H1 (cell line): ENCODE results near the gene CFAP54. TPM values are rescaled to one million over a fixed set of nuclear protein-coding genes. Genes with fewer than 3 reads are reported as not detected.

Experiments
- CTCF ChIA-PET: fragments of 300-600 bp; sonication (Branson Sonifier 250); formaldehyde crosslinking; loops from one replicate; lab custom pipeline; 2021; ENCODE audit not compliant: partially characterized antibody; lab: Charles Lee
- POLR2A ChIA-PET: fragments of 300-600 bp; sonication (Branson Sonifier 250); formaldehyde crosslinking; loops from one replicate; lab custom pipeline; 2021; ENCODE audit warnings: inconsistent platforms; ENCODE audit not compliant: partially characterized antibody; lab: Charles Lee
- DNase-seq, 2 experiments: peaks; one replicate each; pipeline versions ENCODE4 v3.0.0 to v3.0.0-alpha.2; 2010 to 2022; ENCODE audit warnings: low spot score in 2 of 2, low read depth in 1 of 2, mixed read lengths in 1 of 2
- FAIRE-seq: peaks from 2 replicates; lab custom pipeline; 2011; peaks lifted over from hg19 to GRCh38; lab: Jason Lieb, UNC
- H2AFZ ChIP-seq: 2 replicates; pipeline ENCODE4 v1.8.1; 2012; ENCODE audit warnings: low read length, inconsistent platforms
- H2AK5ac ChIP-seq: 2 replicates; pipeline ENCODE4 v1.6.1; 2013; ENCODE audit warnings: low read depth, low read length
- H2BK120ac ChIP-seq: replicated peaks from 2 replicates; pipeline ENCODE3; 2013; ENCODE audit warnings: low read depth, low read length, inconsistent platforms
- H2BK12ac ChIP-seq: 2 replicates; pipeline ENCODE4 v1.6.1; 2013; ENCODE audit warnings: low read depth, low read length
- H2BK15ac ChIP-seq: 2 replicates; pipeline ENCODE4 v1.6.1; 2013; ENCODE audit warnings: low read length
- H2BK20ac ChIP-seq: 2 replicates; pipeline ENCODE4 v1.6.1; 2013; ENCODE audit warnings: low read length
- H2BK5ac ChIP-seq: 2 replicates; pipeline ENCODE4 v1.6.1; 2013; ENCODE audit warnings: low read depth, low read length
- H3K14ac ChIP-seq: 2 replicates; pipeline ENCODE4 v1.6.1; 2013; ENCODE audit warnings: inconsistent platforms; ENCODE audit not compliant: insufficient read length
- H3K18ac ChIP-seq: 2 replicates; pipeline ENCODE4 v1.6.1; 2013; ENCODE audit warnings: low read length; ENCODE audit errors: extremely low read depth
- H3K23ac ChIP-seq: 2 replicates; pipeline ENCODE4 v1.6.1; 2013; ENCODE audit warnings: inconsistent platforms; ENCODE audit not compliant: insufficient read length
- H3K23me2 ChIP-seq: 2 replicates; pipeline ENCODE4 v1.6.1; 2013; ENCODE audit warnings: low read depth, low read length
- H3K27ac ChIP-seq: 2 replicates; pipeline ENCODE4 v1.6.1; 2011; ENCODE audit warnings: low read depth, low read length, inconsistent platforms
- H3K27me3 ChIP-seq, 4 experiments: replicated peaks in 1 of 4; 1 replicate in 1 of 4; 2 replicates in 3 of 4; pipeline versions ENCODE4 v1.6.1 to v1.8.1; 2011 to 2013; ENCODE audit warnings: low read length in 3 of 4, mild to moderate bottlenecking in 3 of 4, inconsistent platforms in 2 of 4, mixed read lengths in 2 of 4, moderate library complexity in 1 of 4; ENCODE audit not compliant: control insufficient read depth in 3 of 4, insufficient read depth in 3 of 4; ENCODE audit errors: extremely low read depth in 1 of 4
- H3K36me3 ChIP-seq, 4 experiments: 2 replicates each; pipeline versions ENCODE4 v1.6.1 to v1.8.1; 2011 to 2013; ENCODE audit warnings: mild to moderate bottlenecking in 4 of 4, low read length in 3 of 4, moderate library complexity in 2 of 4, control low read depth in 1 of 4, inconsistent platforms in 1 of 4; ENCODE audit not compliant: insufficient read depth in 4 of 4, control insufficient read depth in 2 of 4
- H3K4ac ChIP-seq: replicated peaks from 2 replicates; pipeline ENCODE3; 2013; ENCODE audit warnings: low read length, low read depth, mixed read lengths, inconsistent platforms; ENCODE audit not compliant: insufficient read length
- H3K4me1 ChIP-seq, 4 experiments: replicated peaks in 1 of 4; 1 replicate in 1 of 4; 2 replicates in 3 of 4; pipeline versions ENCODE4 v1.6.1 to v1.8.1; 2011 to 2013; ENCODE audit warnings: low read length in 3 of 4, inconsistent platforms in 2 of 4, mixed read lengths in 1 of 4; ENCODE audit not compliant: insufficient read depth in 4 of 4, control insufficient read depth in 3 of 4
- H3K4me2 ChIP-seq, 2 experiments: 2 replicates each; pipeline versions ENCODE4 v1.6.1 to v1.8.1; 2011 to 2013; ENCODE audit warnings: low read depth in 2 of 2, low read length in 2 of 2, control low read depth in 1 of 2, inconsistent platforms in 1 of 2, mild to moderate bottlenecking in 1 of 2; ENCODE audit not compliant: insufficient read depth in 1 of 2
- H3K4me3 ChIP-seq, 4 experiments: fragments of 200-600, 300-600 bp in 1 of 4; sonication (generic), shearing (Covaris generic), sonication (Bioruptor Twin) in 1 of 4; 2 replicates each; pipeline versions ENCODE4 v1.5.1 to v1.8.1; 2011 to 2016; ENCODE audit warnings: low read length in 4 of 4, low read depth in 3 of 4, control low read depth in 2 of 4, inconsistent platforms in 2 of 4, mild to moderate bottlenecking in 2 of 4, mixed read lengths in 1 of 4, moderate library complexity in 1 of 4; ENCODE audit not compliant: insufficient read depth in 2 of 4; ENCODE audit errors: extremely low read depth in 1 of 4
- H3K56ac ChIP-seq: replicated peaks from 2 replicates; pipeline ENCODE3; 2013; ENCODE audit warnings: low read depth, mild to moderate bottlenecking, mixed read lengths, low read length, inconsistent platforms; ENCODE audit not compliant: insufficient read length
- H3K79me1 ChIP-seq: 2 replicates; pipeline ENCODE4 v1.6.1; 2013; ENCODE audit warnings: low read depth, low read length, control low read depth
- H3K79me2 ChIP-seq, 2 experiments: 2 replicates each; pipeline versions ENCODE4 v1.6.1 to v1.8.1; 2012 to 2013; ENCODE audit warnings: low read length in 2 of 2, mild to moderate bottlenecking in 2 of 2, inconsistent platforms in 1 of 2; ENCODE audit not compliant: insufficient read depth in 2 of 2, control insufficient read depth in 1 of 2
- H3K9ac ChIP-seq, 4 experiments: replicated peaks in 1 of 4; 1 replicate in 1 of 4; 2 replicates in 3 of 4; pipeline versions ENCODE4 v1.6.1 to v1.8.1; 2011 to 2013; ENCODE audit warnings: low read depth in 3 of 4, low read length in 3 of 4, control low read depth in 2 of 4, mild to moderate bottlenecking in 2 of 4, moderate library complexity in 2 of 4, inconsistent platforms in 1 of 4; ENCODE audit errors: extremely low read depth in 1 of 4
- H3K9me3 ChIP-seq, 2 experiments: 2 replicates each; pipeline versions ENCODE4 v1.6.1 to v1.8.1; 2012 to 2013; ENCODE audit warnings: mild to moderate bottlenecking in 2 of 2, moderate library complexity in 2 of 2, control low read depth in 1 of 2, inconsistent platforms in 1 of 2, low read depth in 1 of 2, low read length in 1 of 2, mixed read lengths in 1 of 2; ENCODE audit not compliant: insufficient read depth in 2 of 2
- H4K20me1 ChIP-seq, 2 experiments: replicated peaks in 1 of 2; 2 replicates each; pipeline versions ENCODE3 to v1.8.1; 2011 to 2013; ENCODE audit warnings: inconsistent platforms in 2 of 2, low read length in 2 of 2, mild to moderate bottlenecking in 1 of 2; ENCODE audit not compliant: insufficient read depth in 2 of 2, control insufficient read depth in 1 of 2
- H4K5ac ChIP-seq: 2 replicates; pipeline ENCODE4 v1.6.1; 2013; ENCODE audit warnings: low read length, low read depth, mixed read lengths, inconsistent platforms; ENCODE audit not compliant: insufficient read length
- H4K8ac ChIP-seq: 2 replicates; pipeline ENCODE4 v1.8.0; 2013; ENCODE audit warnings: mild to moderate bottlenecking, moderate library complexity, low read length, inconsistent platforms; ENCODE audit not compliant: insufficient read depth; ENCODE audit errors: extremely low read depth
- H4K91ac ChIP-seq: replicated peaks from 2 replicates; pipeline ENCODE3; 2013; ENCODE audit warnings: low read length, mixed read lengths, inconsistent platforms; ENCODE audit not compliant: insufficient read length
- GTF2F1 ChIP-seq: IDR thresholded peaks from 2 replicates; pipeline ENCODE4 v1.6.1; 2012; ENCODE audit warnings: low read depth, low read length, improper control_type of control experiment, borderline replicate concordance
- SRF ChIP-seq: IDR thresholded peaks from 2 replicates; pipeline ENCODE4 v1.6.1; 2011; ENCODE audit warnings: mild to moderate bottlenecking, low read depth, low read length, moderate library complexity
- WGBS, 2 experiments: shearing (Covaris generic) in 1 of 2; methylation state at CpG; one replicate each; pipeline versions ENCODE4 v1.1.6 to v1.1.7; 2013 to 2015; ENCODE audit warnings: low lambda C conversion rate in 2 of 2, mixed read lengths in 2 of 2, inconsistent platforms in 1 of 2, low coverage in 1 of 2, missing lambda C conversion rate in 1 of 2; ENCODE audit not compliant: insufficient replicate concordance in 2 of 2, insufficient coverage in 1 of 2, insufficient read length in 1 of 2; ENCODE audit errors: extremely low coverage in 1 of 2, missing lambda C conversion rate in 1 of 2; 5-methylcytosine and 5-hydroxymethylcytosine counted together
- polyA plus RNA-seq, 7 experiments: library from polyadenylated mRNA; depleted of rRNA in 3 of 7; stranded (reverse) in 5 of 7; unstranded in 2 of 7; fragments of >200 nt in 5 of 7; fragments of 200-250 nt in 2 of 7; gene quantifications; 1 replicate in 5 of 7; 2 replicates in 1 of 7; 4 replicates in 1 of 7; pipeline versions ENCODE4 v1.2.1 to v1.2.3, GENCODE V29; 2011 to 2013; ENCODE audit warnings: missing spikeins in 2 of 7, mixed read lengths in 2 of 7
- total RNA-seq: library from RNA; stranded (reverse); fragmentation: NEBNext Ultra II Directional; extraction: Animal tissue kit (Norgen Biotek cat#: 25700); gene quantifications from 2 replicates; pipeline ENCODE4 v1.2.1, GENCODE V29; 2021

CFAP54 gene
- total and polyA plus RNA-seq, 2 of the 8 experiments (the other 6 are each of a cell fraction or from before 2014, with no cell fraction given) = 0.17 to 0.33 TPM

GRCh38 chr12:96669786-96670185, 180.4 kb downstream of the CFAP54 start:
- Histone ChIP-seq H3K14ac (no peak overlapping the region), H3K4me2 (no peak overlapping the region), H3K56ac (no peak overlapping the region), H2BK20ac (no peak overlapping the region), H4K5ac (no peak overlapping the region), H2AFZ (no peak overlapping the region), H2BK15ac (no peak overlapping the region), H2BK12ac (no peak overlapping the region), H4K8ac (no peak overlapping the region), H3K79me1 (no peaks in the 10 kb centered on the region), H3K27me3 (no peaks in the 10 kb centered on the region), H3K23ac (no peak overlapping the region), H3K4ac (no peak overlapping the region), H4K91ac (no peak overlapping the region), H3K18ac (no peak overlapping the region), H3K4me3 (no peak overlapping the region), H3K23me2 (peaks cover 3% of the 10 kb centered on the region; the same call in 1 of the 2 replicates), H3K79me2 (no peaks in the 10 kb centered on the region), H2BK120ac (no peak overlapping the region), H3K36me3 (no peaks in the 10 kb centered on the region), H2BK5ac (0 out of 2 replicates have a peak overlapping the region, but pooled peaks have one; percentile 13), H3K27ac (no peak overlapping the region), H3K9ac (no peak overlapping the region), H4K20me1 (no peaks in the 10 kb centered on the region), H3K9me3 (peaks cover 2 to 4% of the 10 kb centered on the region in 2 experiments; a peak in 1 of 4 replicates), H2AK5ac (no peak overlapping the region), H3K4me1 (peaks cover 0 to 2% (median 0%) of the 10 kb centered on the region in 4 experiments; a peak in 1 of 7 replicates)
- WGBS, 2 experiments = 95% methylated on average over 4 of the region's 4 CpGs; no CpG with 5 or more reads in 1 of the 2 experiments
- POLR2A ChIA-PET = no interaction called here
- DNase-seq (no peak), FAIRE-seq (no peak)
- CTCF ChIA-PET = interaction anchor here (0.7 to 1.3 kb wide), 2 partner anchors 9 to 11 kb away, joined by 3 to 7 read pairs; no protein-coding TSS in a partner anchor
- no peak for TF ChIP-seq SRF
- TF ChIP-seq GTF2F1 = no peak
